Raji (cell line): ENCODE results near the gene VAC14.

Source experiments
- POLR2A ChIP-seq: IDR thresholded peaks from 2 replicates; pipeline ENCODE4 v1.6.1; 2011; ENCODE audit warnings: low read depth, low read length, control low read depth; ENCODE audit not compliant: insufficient read depth

The VAC14 gene

GRCh38 chr16:70685061-70685937 lies 115.7 kb downstream of the VAC14 start:
- no peak for TF ChIP-seq POLR2A

- TF ChIP-seq POLR2A, result no peak
Measured at GRCh38 chr16:70684146-70685060, 116.6 kb downstream of the VAC14 start.

GRCh38 chr16:70683146-70683944 lies 117.6 kb downstream of the VAC14 start:
- TF ChIP-seq POLR2A, result no peak

GRCh38 chr16:70682239-70683145 lies 118.5 kb downstream of the VAC14 start:
- no peak for TF ChIP-seq POLR2A

GRCh38 chr16:70681382-70682238 lies 119.3 kb downstream of the VAC14 start:
- no peak for TF ChIP-seq POLR2A

- TF ChIP-seq POLR2A, result no peak
Measured at GRCh38 chr16:70680495-70681381, 120.2 kb downstream of the VAC14 start.

GRCh38 chr16:70679671-70680494 lies 121.1 kb downstream of the VAC14 start:
- TF ChIP-seq POLR2A, result no peak

- no peak for TF ChIP-seq POLR2A
Measured at GRCh38 chr16:70678898-70679670, 121.9 kb downstream of the VAC14 start.

- no peak for TF ChIP-seq POLR2A
Measured at GRCh38 chr16:70678121-70678897, 122.6 kb downstream of the VAC14 start.

GRCh38 chr16:70677499-70678120 lies 123.3 kb downstream of the VAC14 start:
- TF ChIP-seq POLR2A, result no peak
